ENCODE measurements around the gene KBTBD2.
"Not testable (repeated sequence)": the region's sequence is repeated elsewhere in the genome, so short reads cannot be mapped to it uniquely, and the experiment has no call there.

Gene KBTBD2

GRCh38 chr7:32892521-32893206, 1.1 kb upstream of the KBTBD2 start:
- peak; percentile 32 to 42 for DNase-seq

- DNase-seq, result peak; percentile 95 to 97
Measured at GRCh38 chr7:32891800-32892520, 400 bp upstream of the KBTBD2 start.

DNA sequence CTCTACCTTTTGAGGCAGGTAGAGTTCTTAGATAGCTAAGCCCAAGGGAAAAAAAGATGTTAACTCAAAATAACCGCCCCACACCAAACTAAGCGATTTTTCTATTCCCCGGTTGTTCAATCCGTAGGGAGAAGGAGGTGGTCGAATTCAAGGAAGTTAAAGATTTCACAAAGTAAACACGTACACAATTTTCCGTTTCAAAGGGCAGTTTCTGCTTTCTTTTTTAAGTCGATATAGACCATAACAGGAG, 842 bp downstream of the KBTBD2 start:
- no peak for DNase-seq

GRCh38 chr7:32890010-32890792, 1.4 kb downstream of the KBTBD2 start:
- DNase-seq, result peak in 1 of 2 experiments; percentile 26

- no peak for DNase-seq
Measured at GRCh38 chr7:32888505-32888904, 3.1 kb downstream of the KBTBD2 start.

DNA sequence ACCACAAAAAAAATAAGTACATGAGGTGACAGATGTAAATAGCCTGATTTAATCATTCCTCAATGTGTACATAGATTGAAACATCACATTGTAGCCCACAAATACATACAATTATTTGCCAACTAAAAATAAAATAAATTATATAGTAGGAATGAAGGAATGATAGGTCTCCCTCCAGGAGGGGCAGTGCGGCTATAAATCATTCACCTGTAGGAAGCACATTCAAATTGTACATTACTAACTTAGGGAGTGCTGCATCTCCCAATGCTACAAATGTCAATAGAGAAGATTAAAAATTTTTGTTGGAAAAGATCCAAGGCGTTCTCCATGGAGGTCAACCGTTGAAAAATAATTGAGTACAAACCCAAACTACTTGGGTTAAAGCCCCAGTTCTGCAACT, 4.2 kb downstream of the KBTBD2 start:
- no peak for DNase-seq

GRCh38 chr7:32881074-32881982, 10.2 kb downstream of the KBTBD2 start:
- DNase-seq, result no peak

GRCh38 chr7:32879460-32879859, 12.1 kb downstream of the KBTBD2 start:
- no peak for DNase-seq

- DNase-seq, result not testable (repeated sequence)
Measured at GRCh38 chr7:32878023-32878422, 13.5 kb downstream of the KBTBD2 start.

DNA sequence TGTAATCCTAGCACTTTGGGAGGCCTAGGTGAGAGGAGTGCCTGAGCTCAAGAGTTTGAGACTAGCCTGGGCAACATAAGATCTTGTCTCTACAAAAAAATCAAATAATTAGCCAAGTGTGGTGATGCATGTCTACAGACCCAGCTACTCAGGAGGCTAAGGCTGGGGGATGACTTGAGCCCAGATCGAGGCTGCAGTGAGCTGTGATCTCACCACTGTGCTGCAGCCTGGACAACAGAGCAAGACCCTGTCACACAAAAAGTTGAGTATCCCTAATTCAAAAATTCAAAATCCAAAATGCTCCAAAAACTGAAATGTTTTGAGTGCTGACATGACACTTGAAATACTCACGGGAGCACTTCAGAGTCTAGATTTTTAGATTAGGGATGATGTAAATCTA, 19.1 kb downstream of the KBTBD2 start:
- DNase-seq, result no peak

- DNase-seq, result no peak
Measured at GRCh38 chr7:32871624-32872371, 19.8 kb downstream of the KBTBD2 start.

GRCh38 chr7:32870298-32870697, 21.3 kb downstream of the KBTBD2 start:
- no peak for DNase-seq

DNA sequence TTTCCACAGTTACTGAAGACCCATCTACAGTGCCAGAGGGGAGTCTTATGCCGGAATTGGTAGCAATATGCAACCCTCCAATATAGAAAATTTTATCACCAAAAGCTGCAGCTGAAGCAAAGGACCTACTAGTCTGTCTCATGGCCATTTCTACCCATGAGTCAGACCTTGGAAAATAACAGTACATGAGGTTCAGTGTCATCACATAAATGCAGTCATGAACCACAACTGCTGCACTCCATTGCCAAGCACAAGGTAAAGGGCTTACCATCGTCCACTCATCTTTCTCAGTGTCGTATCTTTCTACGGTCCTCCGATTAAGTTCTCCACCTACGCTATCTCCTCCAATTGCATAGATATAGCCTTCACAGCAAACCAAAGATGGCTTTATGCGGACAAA, 21.8 kb downstream of the KBTBD2 start:
- no peak for DNase-seq

GRCh38 chr7:32868116-32868515, 23.4 kb downstream of the KBTBD2 start:
- no peak for DNase-seq

GRCh38 chr7:32865448-32866030, 26.0 kb downstream of the KBTBD2 start:
- DNase-seq, result no peak

DNA sequence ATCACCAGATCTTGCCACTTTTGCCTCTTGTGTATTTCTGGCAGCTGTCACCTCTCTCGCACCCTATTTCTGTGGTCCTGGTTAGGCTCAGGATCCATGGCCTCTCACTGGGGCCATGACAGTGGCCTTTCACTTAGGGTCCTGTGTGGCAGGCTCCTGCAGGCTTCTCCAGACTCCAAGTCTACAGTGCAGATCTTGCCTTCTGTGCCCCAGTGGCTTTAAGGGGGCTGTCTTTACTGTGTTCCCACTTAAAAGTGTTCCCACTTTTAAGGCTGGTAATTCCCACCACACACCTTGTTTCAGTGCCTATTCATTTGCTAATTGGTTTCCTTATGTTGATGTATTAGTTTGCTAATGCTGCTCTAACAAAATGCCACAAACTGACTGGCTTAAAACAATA, 27.7 kb downstream of the KBTBD2 start:
- DNase-seq, result not testable (repeated sequence)

- no peak for DNase-seq
Measured at GRCh38 chr7:32860090-32860489, 31.5 kb downstream of the KBTBD2 start.

DNA sequence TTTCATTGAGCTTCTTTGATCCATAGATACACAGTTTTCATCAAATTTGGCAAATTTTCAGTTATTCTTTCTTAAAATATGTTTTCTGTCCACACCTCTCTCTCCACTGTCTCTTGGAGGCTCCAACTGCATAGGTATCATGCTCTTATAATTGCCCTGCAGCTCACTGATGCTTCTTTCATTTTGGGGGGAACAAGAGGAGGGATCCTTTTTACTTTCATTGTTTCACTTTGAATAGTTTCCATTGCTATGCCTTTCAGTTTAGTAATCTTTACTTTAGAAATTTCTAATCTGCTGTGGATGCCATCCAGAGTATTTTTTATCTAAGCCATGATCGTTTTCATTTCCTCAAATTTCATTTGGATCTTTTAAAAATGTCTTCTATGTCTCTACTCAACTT, 32.9 kb downstream of the KBTBD2 start:
- no peak for DNase-seq

DNA sequence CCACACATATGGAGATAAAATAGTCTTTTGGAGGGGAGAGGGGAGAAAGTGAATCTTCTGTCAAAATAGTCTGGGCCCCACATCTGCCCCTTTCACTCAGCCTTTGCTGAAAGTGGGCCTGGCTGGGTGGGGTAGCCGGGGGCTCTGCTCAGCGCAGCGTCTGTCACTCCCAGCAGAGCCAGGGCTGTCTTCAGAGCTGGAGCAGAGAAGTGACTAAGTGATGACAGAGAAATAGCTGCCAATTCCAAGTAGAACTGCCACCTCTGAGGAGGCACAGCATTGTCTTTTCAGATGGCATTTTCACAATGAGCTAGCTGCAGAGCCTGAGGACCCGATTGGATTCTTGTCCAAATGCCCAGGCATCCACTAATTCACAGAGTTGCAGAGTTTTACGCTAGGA, 34.5 kb downstream of the KBTBD2 start:
- not testable (repeated sequence) for DNase-seq

GRCh38 chr7:32855837-32856775, 35.5 kb downstream of the KBTBD2 start:
- DNase-seq, result not testable (repeated sequence)

GRCh38 chr7:32850654-32851053, 40.9 kb downstream of the KBTBD2 start:
- DNase-seq, result not testable (repeated sequence)

Measured in stimulated activated CD4-positive, alpha-beta T cell treated with anti-CD3 and anti-CD28 coated beads, Interleukin-4, amount 100 ng/mL, for 4 hours (primary cell).